ENCODE results near the gene HOXC5. TPM values are rescaled to one million over a fixed set of nuclear protein-coding genes. Genes with fewer than 3 reads are reported as not detected.

Gene HOXC5
- total RNA-seq, 1 experiment from 2014 or later: not detected

GRCh38 chr12:54030442-54030801 lies 2.4 kb upstream of the HOXC5 start:
- TF ChIP-seq CTCF (conservative IDR thresholded peaks at IDR 0.05): no peak
- Histone ChIP-seq H3K23me2 (ENCODE audit: insufficient read length, low read depth, low read length, poor library complexity, severe bottlenecking) (no peaks in the 10 kb centered on the region), H3K56ac (ENCODE audit: insufficient read length, low read depth, low read length) (no peak overlapping the region), H3K14ac (ENCODE audit: insufficient read depth, low read length) (no peak overlapping the region), H3K27ac (ENCODE audit: insufficient read length, low read depth, low read length) (no peak overlapping the region), H3T11ph (ENCODE audit: low read length) (no peak overlapping the region), H3K18ac (ENCODE audit: insufficient read length, low read depth, low read length) (no peak overlapping the region), H3K4me1 (ENCODE audit: insufficient read depth, low read length) (no peaks in the 10 kb centered on the region), H3K4me2 (ENCODE audit: insufficient read depth, insufficient read length, low read length) (no peak overlapping the region), H2BK120ac (ENCODE audit: low read depth, low read length, poor library complexity, severe bottlenecking) (no peak overlapping the region), H3K9ac (ENCODE audit: extremely low read depth, insufficient read length, low read length) (no peak overlapping the region), H3K9me3 (ENCODE audit: control insufficient read depth, low read depth, low read length) (no peaks in the 10 kb centered on the region), H2BK12ac (ENCODE audit: insufficient read length, low read depth, low read length) (no peak overlapping the region), H2AK5ac (ENCODE audit: insufficient read length, low read length) (no peak overlapping the region), H2BK15ac (ENCODE audit: low read depth, low read length) (no peak overlapping the region), H4K8ac (replicated peaks; ENCODE audit: insufficient read length, low read depth, low read length) (no peak overlapping the region), H3K79me2 (ENCODE audit: insufficient read depth, low read length) (no peaks in the 10 kb centered on the region), H3K27me3 (ENCODE audit: insufficient read depth, low read length) (peaks cover 97% of the 10 kb centered on the region), H2BK5ac (ENCODE audit: insufficient read length, low read length) (no peak overlapping the region), H4K5ac (ENCODE audit: insufficient read length, low read depth, low read length) (no peak overlapping the region), H2BK20ac (ENCODE audit: low read depth, low read length, poor library complexity, severe bottlenecking) (no peak overlapping the region), H4K91ac (ENCODE audit: insufficient read length, low read depth, low read length) (no peak overlapping the region), H3K23ac (ENCODE audit: insufficient read length, low read depth, low read length) (no peak overlapping the region), H2AFZ (ENCODE audit: low read length) (no peak overlapping the region), H3K4ac (ENCODE audit: low read depth, low read length) (no peak overlapping the region), H3K79me1 (ENCODE audit: insufficient read depth, low read depth, low read length, poor library complexity, severe bottlenecking) (no peaks in the 10 kb centered on the region), H4K20me1 (ENCODE audit: control insufficient read depth, insufficient read depth, insufficient read length) (no peaks in the 10 kb centered on the region)
- no peak overlapping the region for H3K27ac Mint-ChIP-seq
- H3K4me1 Mint-ChIP-seq: peaks cover 17 to 25% of the 10 kb centered on the region in 2 experiments
- H3K9me3 Mint-ChIP-seq: peaks cover 3 to 13% of the 10 kb centered on the region in 2 experiments; a peak in 3 of 5 replicates
- WGBS (ENCODE audit: extremely low coverage, insufficient read length, low lambda C conversion rate): no CpG with 5 or more reads among the region's 7 CpGs
- H3K36me3 Mint-ChIP-seq (ENCODE audit: insufficient read depth in 1 of 3, low read depth in 3 of 3): peaks cover 0 to 6% (median 0%) of the 10 kb centered on the region in 3 experiments; a peak in 2 of 7 replicates
- H3K4me3 Mint-ChIP-seq: 0 out of 5 replicates have a peak overlapping the region, but pooled peaks of 1 of the 2 experiments have one; percentile 31
- no peak for DNase-seq
- peaks cover 99% of the 10 kb centered on the region for H3K27me3 Mint-ChIP-seq (ENCODE audit: low read depth)
